SH-SY5Y (cell line): ENCODE results near the gene METTL3.

ENCODE experiments used
- GATA2 ChIP-seq: IDR thresholded peaks from 2 replicates; pipeline ENCODE4 v1.6.1; 2011; ENCODE audit warnings: mild to moderate bottlenecking, low read depth, low read length
- GATA3 ChIP-seq: IDR thresholded peaks from 2 replicates; pipeline ENCODE4 v1.6.1; 2011; ENCODE audit warnings: low read depth, mild to moderate bottlenecking, low read length, moderate library complexity

DNA sequence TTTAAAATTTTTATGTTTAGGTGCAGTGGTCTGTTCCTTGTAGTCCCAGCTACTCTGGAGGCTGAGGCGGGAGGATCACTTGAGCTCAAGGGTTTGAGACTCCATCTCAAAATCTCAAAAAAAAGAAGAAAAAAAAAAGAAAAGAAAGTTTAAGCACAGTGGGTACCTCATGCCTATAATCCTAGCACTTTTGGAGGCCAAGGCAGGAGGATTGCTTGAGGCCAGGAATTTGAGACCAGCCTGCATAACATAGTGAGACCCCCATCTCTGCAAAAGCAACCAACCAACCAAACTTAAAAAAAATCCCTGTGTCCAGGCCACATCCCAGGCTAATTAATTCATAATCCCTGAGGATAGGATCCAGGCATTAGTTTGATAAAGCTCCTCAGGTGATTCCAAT, 18.4 kb upstream of the METTL3 start:
- TF ChIP-seq GATA3 (no peak), GATA2 (no peak)
